Esophagus squamous epithelium (tissue), 5 donors: ENCODE data around the gene UGT1A8. TPM values are rescaled to one million over a fixed set of nuclear protein-coding genes. Genes with fewer than 3 reads are reported as not detected.
"Not testable (repeated sequence)": the region's sequence is repeated elsewhere in the genome, so short reads cannot be mapped to it uniquely, and the experiment has no call there.

Experiments used
- DNase-seq: peaks from one replicate; lab custom pipeline; 2025; lab: John Stamatoyannopoulos, UW
- H3K27ac ChIP-seq, 4 donors: fragments of 200-600 bp; sonication (generic); one replicate each; pipeline ENCODE4 v1.5.1; 2016 to 2019; ENCODE audit warnings: mild to moderate bottlenecking in 1 of 4
- H3K27me3 ChIP-seq, 4 donors: fragments of 200-600 bp; sonication (generic); 1 replicate in 3 of 4; 2 replicates in 1 of 4; pipeline versions ENCODE4 v1.5.1 to v1.6.0; 2017 to 2021; ENCODE audit warnings: antibody characterized with exemption in 1 of 4
- H3K36me3 ChIP-seq, 3 donors: fragments of 200-600 bp; sonication (generic); one replicate each; pipeline ENCODE4 v1.5.1; 2016 to 2019
- H3K4me1 ChIP-seq, 3 donors: fragments of 200-600 bp; sonication (generic); one replicate each; pipeline ENCODE4 v1.5.1; 2017 to 2019
- H3K4me3 ChIP-seq, 4 donors: fragments of 200-600 bp; sonication (generic); 1 replicate in 3 of 4; 2 replicates in 1 of 4; pipeline ENCODE4 v1.5.1; 2016 to 2019; ENCODE audit warnings: mild to moderate bottlenecking in 2 of 4, moderate library complexity in 1 of 4
- H3K9me3 ChIP-seq, 3 donors: fragments of 200-600 bp; sonication (generic); one replicate each; pipeline ENCODE4 v1.5.1; 2016 to 2019
- CTCF ChIP-seq, 6 experiments: fragments of 450-650 bp in 4 of 6; fragments of 200-600 bp in 2 of 6; sonication (generic) in 2 of 6; IDR thresholded peaks; one replicate each; pipeline ENCODE4 v1.5.1; 2016 to 2019; ENCODE audit warnings: antibody characterized with exemption in 6 of 6, mild to moderate bottlenecking in 4 of 6, moderate library complexity in 4 of 6
- POLR2A ChIP-seq, 4 donors: fragments of 450-650 bp; IDR thresholded peaks; one replicate each; pipeline ENCODE4 v1.6.1; 2017; ENCODE audit warnings: antibody characterized with exemption in 4 of 4, mild to moderate bottlenecking in 4 of 4, moderate library complexity in 3 of 4
- WGBS, 2 donors: methylation state at CpG; one replicate each; pipeline ENCODE4 v1.1.5; 2018; 5-methylcytosine and 5-hydroxymethylcytosine counted together
- intact Hi-C: fragments of 100-400 bp; cut with DNase I; formaldehyde crosslinking; loops from one replicate; pipeline ENCODE4 v1.15.0; 2022
- total RNA-seq, 4 donors: library from RNA; depleted of rRNA; stranded (reverse); fragments of >200 nt; gene quantifications; one replicate each; pipeline ENCODE4 v1.1.0, GENCODE V29; 2016
- donor health status: DM: yes; HTN: yes; CAD: no.

The UGT1A8 gene
- total RNA-seq = 1 to 10 TPM in 2 of 4 donors, under 1 TPM in 2; 0.13 to 1.7 (median 0.84) TPM

- 39 to 62% methylated on average over 4 to 5 of the region's 5 CpGs for WGBS, 2 donors
- H3K9me3 ChIP-seq, intact Hi-C loops, H3K27ac ChIP-seq, DNase-seq, H3K4me3 ChIP-seq, H3K36me3 ChIP-seq, H3K27me3 ChIP-seq, H3K4me1 ChIP-seq: not testable (repeated sequence)
Measured at GRCh38 chr2:233617476-233617875, at the start of gene UGT1A8. Gene UGT1A8 (plus strand): TSS chr2:233617633. CDS start chr2:233617708, 75 bp downstream.

- no peaks in the 10 kb centered on the region for H3K9me3 ChIP-seq
- intact Hi-C loops = no loop called here
- 17 to 29% methylated on average over 1 of the region's 1 CpG for WGBS, 2 donors
- DNase-seq = no peak
- no peaks in the 10 kb centered on the region for H3K27me3 ChIP-seq
- no peaks in the 10 kb centered on the region for H3K36me3 ChIP-seq
- TF ChIP-seq POLR2A (IDR thresholded peaks at IDR 0.05) (no peak), CTCF (IDR thresholded peaks at IDR 0.05) (no peak)
- no peak overlapping the region for H3K4me3 ChIP-seq
- H3K27ac ChIP-seq = no peak overlapping the region
- H3K4me1 ChIP-seq = no peaks in the 10 kb centered on the region
Measured at GRCh38 chr2:233571001-233571400, 46.4 kb upstream of the UGT1A8 start.

- intact Hi-C loops = no loop called here
- no peaks in the 10 kb centered on the region for H3K4me1 ChIP-seq
- DNase-seq = no peak
- no peak for TF ChIP-seq CTCF (IDR thresholded peaks at IDR 0.05)
- TF ChIP-seq POLR2A (IDR thresholded peaks at IDR 0.05) = no peak
- H3K9me3 ChIP-seq = no peaks in the 10 kb centered on the region
- no peaks in the 10 kb centered on the region for H3K27me3 ChIP-seq
- H3K4me3 ChIP-seq = no peak overlapping the region
- no peak overlapping the region for H3K27ac ChIP-seq
- 86 to 91% methylated on average over 2 of the region's 2 CpGs for WGBS, 2 donors
- no peaks in the 10 kb centered on the region for H3K36me3 ChIP-seq
Measured at GRCh38 chr2:233571462-233571861, 46.0 kb upstream of the UGT1A8 start.

- Histone ChIP-seq H3K36me3 (no peaks in the 10 kb centered on the region), H3K9me3 (no peaks in the 10 kb centered on the region), H3K4me1 (no peaks in the 10 kb centered on the region), H3K4me3 (no peak overlapping the region), H3K27me3 (no peaks in the 10 kb centered on the region), H3K27ac (no peak overlapping the region)
- TF ChIP-seq CTCF (IDR thresholded peaks at IDR 0.05) = no peak
- no peak for TF ChIP-seq POLR2A (IDR thresholded peaks at IDR 0.05)
- DNase-seq = no peak
- WGBS, 2 donors = 64 to 67% methylated on average over 4 of the region's 4 CpGs
- intact Hi-C loops = no loop called here
Measured at GRCh38 chr2:233572468-233572867, 45.0 kb upstream of the UGT1A8 start.

- H3K27ac ChIP-seq, H3K9me3 ChIP-seq, H3K36me3 ChIP-seq, DNase-seq, H3K27me3 ChIP-seq, H3K4me1 ChIP-seq, intact Hi-C loops, H3K4me3 ChIP-seq: not testable (repeated sequence)
- 62 to 66% methylated on average over 5 of the region's 5 CpGs for WGBS, 2 donors
Measured at GRCh38 chr2:233577341-233577740, 40.1 kb upstream of the UGT1A8 start.

GRCh38 chr2:233583217-233583965 lies 34.0 kb upstream of the UGT1A8 start:
- H3K36me3 ChIP-seq, H3K27ac ChIP-seq, H3K4me3 ChIP-seq, H3K4me1 ChIP-seq, H3K27me3 ChIP-seq, intact Hi-C loops, H3K9me3 ChIP-seq, DNase-seq: not testable (repeated sequence)
- 83 to 88% methylated on average over 31 to 32 of the region's 35 CpGs for WGBS, 2 donors
